GM10266 (cell line): Measurements from ENCODE around the gene KAZN.

Experiments used
- DNase-seq: peaks from one replicate; pipeline ENCODE4 v3.0.0; 2012; ENCODE audit errors: extremely low spot score
- TF ChIP-seq, protein P1 (sequence below): IDR thresholded peaks from 2 replicates; pipeline ENCODE4 v1.5.1; 2012; ENCODE audit warnings: mild to moderate bottlenecking, low read depth; ENCODE audit not compliant: control insufficient read depth, insufficient read depth; ENCODE audit errors: missing control alignments

The KAZN gene

DNA sequence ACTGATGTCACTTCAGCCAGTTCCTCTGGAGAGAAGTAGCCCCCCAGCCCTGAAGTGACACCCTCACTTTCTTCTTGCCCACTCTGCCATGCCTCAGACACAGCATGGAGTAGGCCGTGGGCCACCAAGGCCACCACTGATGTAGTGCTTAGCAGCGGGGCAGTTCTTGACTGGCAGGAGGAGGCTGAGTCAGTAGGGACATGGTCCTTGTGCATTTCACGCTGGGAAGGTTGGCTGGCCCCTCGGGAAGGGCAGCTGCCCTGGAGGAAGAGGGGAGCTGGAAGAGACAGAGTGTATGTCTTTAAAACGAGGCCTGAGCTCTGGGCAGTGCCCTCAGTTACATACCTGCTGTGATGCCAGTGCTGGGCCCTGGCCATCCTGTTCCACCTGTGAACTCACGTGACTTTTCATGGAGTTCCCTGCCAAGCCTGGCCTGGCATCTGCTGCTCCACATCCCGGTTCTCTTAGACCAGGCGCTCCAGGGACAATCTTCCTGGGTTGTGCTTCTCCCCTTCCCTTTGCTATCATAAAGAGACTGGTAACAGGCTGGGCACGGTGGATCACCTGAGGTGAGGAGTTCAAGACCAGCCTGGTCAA is 396.5 kb downstream of the KAZN start:
- no peak for DNase-seq
- TF ChIP-seq, protein P1, sequence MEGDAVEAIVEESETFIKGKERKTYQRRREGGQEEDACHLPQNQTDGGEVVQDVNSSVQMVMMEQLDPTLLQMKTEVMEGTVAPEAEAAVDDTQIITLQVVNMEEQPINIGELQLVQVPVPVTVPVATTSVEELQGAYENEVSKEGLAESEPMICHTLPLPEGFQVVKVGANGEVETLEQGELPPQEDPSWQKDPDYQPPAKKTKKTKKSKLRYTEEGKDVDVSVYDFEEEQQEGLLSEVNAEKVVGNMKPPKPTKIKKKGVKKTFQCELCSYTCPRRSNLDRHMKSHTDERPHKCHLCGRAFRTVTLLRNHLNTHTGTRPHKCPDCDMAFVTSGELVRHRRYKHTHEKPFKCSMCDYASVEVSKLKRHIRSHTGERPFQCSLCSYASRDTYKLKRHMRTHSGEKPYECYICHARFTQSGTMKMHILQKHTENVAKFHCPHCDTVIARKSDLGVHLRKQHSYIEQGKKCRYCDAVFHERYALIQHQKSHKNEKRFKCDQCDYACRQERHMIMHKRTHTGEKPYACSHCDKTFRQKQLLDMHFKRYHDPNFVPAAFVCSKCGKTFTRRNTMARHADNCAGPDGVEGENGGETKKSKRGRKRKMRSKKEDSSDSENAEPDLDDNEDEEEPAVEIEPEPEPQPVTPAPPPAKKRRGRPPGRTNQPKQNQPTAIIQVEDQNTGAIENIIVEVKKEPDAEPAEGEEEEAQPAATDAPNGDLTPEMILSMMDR, result no peak

DNA sequence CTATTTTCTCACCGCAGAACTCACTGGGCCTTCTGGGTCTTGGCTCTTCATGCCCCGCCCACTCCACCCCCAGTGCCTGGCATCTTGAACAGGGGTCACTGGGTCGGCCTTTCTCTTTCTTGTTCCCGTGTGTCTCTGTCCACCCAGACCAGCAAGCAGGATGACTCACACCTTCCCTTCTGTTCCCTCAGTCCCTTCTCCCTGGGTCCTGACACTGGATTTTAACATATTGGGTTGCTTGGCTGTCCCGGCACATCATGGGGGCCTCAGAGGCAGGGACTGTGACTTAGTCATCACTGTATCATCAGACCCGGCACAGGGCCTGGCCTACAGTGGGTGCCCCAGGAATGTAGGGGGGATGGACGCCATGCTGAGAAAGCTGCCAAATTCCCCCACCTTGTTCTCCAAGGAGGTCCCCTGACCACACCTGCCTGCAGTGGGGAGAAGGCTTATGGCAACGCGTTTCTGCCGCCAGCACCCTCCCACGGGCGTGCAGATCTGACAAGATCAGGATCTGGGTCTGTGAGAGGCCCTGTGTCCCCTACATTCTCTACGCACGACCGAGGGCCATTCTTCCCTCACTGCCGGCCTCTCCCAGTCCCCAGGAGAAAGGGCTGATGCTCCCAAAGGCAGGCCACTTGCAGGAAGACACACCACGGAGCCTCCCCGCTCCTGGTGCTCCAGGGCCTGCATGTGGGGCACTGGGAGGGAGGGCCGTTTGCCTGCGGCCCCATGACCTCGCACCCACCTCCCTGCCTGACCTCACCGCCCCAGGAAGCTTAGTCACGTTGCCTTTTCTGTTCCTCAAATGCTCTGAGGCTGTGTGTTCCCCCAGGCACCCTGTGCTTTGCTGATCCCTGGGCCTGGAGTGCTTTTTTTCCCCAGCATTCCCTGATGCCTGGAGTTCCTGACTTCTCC is 397.9 kb downstream of the KAZN start:
- TF ChIP-seq, protein P1, result no peak
- no peak for DNase-seq

DNA sequence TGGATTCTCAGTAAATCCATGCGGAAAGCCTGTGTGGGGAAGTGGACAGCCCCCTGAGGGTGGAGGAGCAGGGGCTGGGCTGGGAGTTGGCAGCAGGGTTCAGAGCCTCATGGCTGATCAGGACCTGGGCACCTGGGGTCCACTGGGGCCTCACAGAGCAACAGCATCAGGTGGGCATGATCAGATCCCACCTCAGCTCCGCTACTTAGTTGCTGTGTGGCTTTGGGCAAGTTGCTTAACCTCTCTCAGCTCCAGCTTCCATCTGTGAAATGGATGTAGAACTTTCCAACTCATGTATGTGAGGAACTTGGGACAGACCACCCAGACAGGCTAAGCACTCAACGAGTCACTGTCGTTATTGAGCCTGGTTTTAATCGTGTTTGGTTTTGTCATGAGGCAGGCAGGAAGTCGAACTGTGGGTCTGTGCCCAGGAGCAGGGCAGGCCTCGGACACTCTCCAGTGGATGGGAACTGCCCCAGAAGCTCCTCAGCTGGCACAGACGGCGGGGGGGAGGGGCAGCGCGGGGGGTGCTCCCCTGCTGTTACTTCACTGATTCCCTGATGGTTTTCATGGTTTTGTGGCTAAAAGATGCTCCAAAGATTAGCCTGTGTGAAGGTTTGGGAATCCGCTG is 399.3 kb downstream of the KAZN start:
- TF ChIP-seq, protein P1, result no peak
- DNase-seq, result no peak

DNA sequence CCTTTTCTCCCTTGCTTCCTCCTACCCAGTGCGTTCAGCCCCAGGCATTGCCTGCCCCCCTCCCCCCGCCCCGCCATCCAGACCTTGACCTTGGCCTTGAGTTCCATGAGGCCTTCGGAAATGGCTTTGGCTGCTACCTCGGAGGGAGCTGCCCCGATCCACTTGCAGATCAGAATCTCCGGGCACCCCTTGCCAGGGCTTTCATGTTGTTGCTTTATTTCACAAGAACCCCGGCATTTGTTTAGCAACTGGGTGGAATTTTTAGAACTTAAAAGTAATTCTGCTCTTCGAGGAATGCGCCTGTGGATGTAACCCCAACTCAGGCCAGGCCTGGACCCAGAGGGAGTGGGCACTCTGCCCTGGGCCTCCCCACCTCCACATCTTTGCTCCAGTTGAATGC is 401.0 kb downstream of the KAZN start:
- DNase-seq, result no peak
- TF ChIP-seq, protein P1, result no peak

DNA sequence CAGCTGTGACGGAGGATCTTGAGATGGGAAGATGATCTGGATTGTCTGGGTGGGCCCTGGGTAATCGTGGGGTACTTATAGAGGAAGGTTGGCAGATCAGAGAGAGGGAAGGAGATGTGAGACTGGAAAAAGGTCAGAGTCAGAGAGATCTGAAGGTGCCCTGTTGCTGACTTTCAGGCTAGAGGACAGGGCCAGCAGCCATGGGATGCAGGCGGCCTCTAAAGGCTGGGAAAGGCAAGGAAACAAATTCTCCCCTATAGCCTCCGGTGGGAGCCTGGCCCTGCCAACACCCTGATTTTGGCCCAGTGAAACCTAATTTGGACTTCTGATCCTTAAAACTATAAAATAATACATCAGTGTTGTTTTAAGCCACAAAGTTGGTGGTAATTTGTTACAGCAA is 401.5 kb downstream of the KAZN start:
- TF ChIP-seq, protein P1, result no peak
- DNase-seq, result no peak

DNA sequence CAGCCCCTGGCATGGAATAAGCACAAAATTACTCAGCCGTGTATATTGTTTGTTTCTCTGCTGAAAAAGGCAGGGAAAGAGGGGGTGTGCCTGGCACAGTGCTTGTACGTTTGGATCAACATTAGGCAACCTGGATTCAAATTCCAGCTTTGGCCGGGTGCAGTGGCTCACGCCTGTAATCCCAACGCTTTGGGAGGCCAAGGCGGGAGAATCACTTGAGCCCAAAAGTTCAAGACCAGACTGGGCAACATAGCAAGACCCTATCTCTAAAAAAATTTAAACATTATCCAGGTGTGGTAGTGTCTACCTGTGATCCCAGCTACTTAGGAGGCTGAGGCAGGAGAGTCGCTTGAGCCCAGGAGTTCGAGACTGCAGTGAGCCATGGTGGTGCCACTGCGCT is 402.2 kb downstream of the KAZN start:
- no peak for DNase-seq
- TF ChIP-seq, protein P1, result no peak
